Endodermal cell (in vitro differentiated cells): ENCODE data around the gene ADRM1. TPM values are rescaled to one million over a fixed set of nuclear protein-coding genes. Genes with fewer than 3 reads are reported as not detected.

ENCODE experiments used
- DNase-seq: peaks from one replicate; pipeline ENCODE4 v3.0.0-alpha.2; 2017
- H3K27ac ChIP-seq: 2 replicates; pipeline ENCODE4 v1.5.1; 2013; ENCODE audit warnings: mild to moderate bottlenecking, low read depth, low read length, moderate library complexity
- H3K27me3 ChIP-seq: 2 replicates; pipeline ENCODE4 v1.6.1; 2013; ENCODE audit warnings: mild to moderate bottlenecking, low read length, moderate library complexity; ENCODE audit not compliant: insufficient read depth, control insufficient read depth, poor library complexity, severe bottlenecking
- H3K36me3 ChIP-seq: 2 replicates; pipeline ENCODE4 v1.7.0; 2013; ENCODE audit warnings: mild to moderate bottlenecking, low read length, moderate library complexity; ENCODE audit not compliant: control insufficient read depth, insufficient read depth
- H3K4me1 ChIP-seq: one replicate; pipeline ENCODE4 v1.7.0; 2013; ENCODE audit warnings: low read length; ENCODE audit not compliant: control insufficient read depth, insufficient read depth
- H3K4me3 ChIP-seq: 2 replicates; pipeline ENCODE4 v1.5.1; 2013; ENCODE audit warnings: mild to moderate bottlenecking, low read length, moderate library complexity
- H3K9ac ChIP-seq: 2 replicates; pipeline ENCODE4 v1.6.1; 2013; ENCODE audit warnings: mild to moderate bottlenecking, low read length, moderate library complexity; ENCODE audit not compliant: poor library complexity, severe bottlenecking; ENCODE audit errors: extremely low read depth
- H3K9me3 ChIP-seq: 2 replicates; pipeline ENCODE4 v1.6.1; 2013; ENCODE audit warnings: mild to moderate bottlenecking, low read length, moderate library complexity; ENCODE audit not compliant: control insufficient read depth
- H3K27ac Mint-ChIP-seq: 2 replicates; pipeline ENCODE4 v1.8.0; 2020; ENCODE audit warnings: mixed read lengths
- H3K27me3 Mint-ChIP-seq: 2 replicates; pipeline ENCODE4 v1.8.0; 2021; ENCODE audit warnings: mild to moderate bottlenecking, mixed read lengths; ENCODE audit not compliant: insufficient read depth
- H3K36me3 Mint-ChIP-seq: 2 replicates; pipeline ENCODE4 v1.8.0; 2020; ENCODE audit warnings: low read depth, mixed read lengths
- H3K4me1 Mint-ChIP-seq: 2 replicates; pipeline ENCODE4 v1.8.0; 2020; ENCODE audit warnings: mixed read lengths
- H3K4me3 Mint-ChIP-seq: 2 replicates; pipeline ENCODE4 v1.8.0; 2020; ENCODE audit warnings: mild to moderate bottlenecking, moderate library complexity, mixed read lengths
- H3K9me3 Mint-ChIP-seq: 2 replicates; pipeline ENCODE4 v1.8.0; 2020; ENCODE audit warnings: mild to moderate bottlenecking, mixed read lengths
- CTCF ChIP-seq: fragments of 200-600 bp; sonication (generic); conservative IDR thresholded peaks from 2 replicates; pipeline ENCODE4 v1.5.0; 2021; ENCODE audit warnings: antibody characterized with exemption, mild to moderate bottlenecking
- WGBS, 2 experiments: methylation state at CpG; one replicate each; pipeline versions ENCODE4 v1.1.5 to v1.1.7; 2013; ENCODE audit warnings: missing lambda C conversion rate in 2 of 2, mixed read lengths in 1 of 2; ENCODE audit not compliant: insufficient coverage in 1 of 2, insufficient read length in 1 of 2; 5-methylcytosine and 5-hydroxymethylcytosine counted together
- total RNA-seq, 2 donors: library from RNA; stranded (reverse); fragmentation: NEBNext Ultra II Directional in 1 of 2; extraction: Animal tissue kit (Norgen Biotek cat#: 25700) in 1 of 2; gene quantifications; 2 replicates in 1 of 2; 3 replicates in 1 of 2; pipeline ENCODE4 v1.2.1, GENCODE V29; 2021

ADRM1 gene
- total RNA-seq, 2 donors from 2014 or later = 105 to 106 TPM

GRCh38 chr20:62334881-62335280 lies 32.1 kb downstream of the ADRM1 start:
- 94 to 97% methylated on average over 6 to 13 of the region's 13 CpGs for WGBS, 2 experiments
- H3K4me3 Mint-ChIP-seq = no peak overlapping the region

GRCh38 chr20:62335532-62335931 lies 32.7 kb downstream of the ADRM1 start:
- H3K9me3 Mint-ChIP-seq = no peaks in the 10 kb centered on the region
- Histone ChIP-seq H3K9me3 (no peaks in the 10 kb centered on the region), H3K4me1 (no peaks in the 10 kb centered on the region), H3K27ac (no peak overlapping the region), H3K27me3 (no peaks in the 10 kb centered on the region), H3K9ac (no peak overlapping the region), H3K4me3 (no peak overlapping the region), H3K36me3 (peaks cover 44% of the 10 kb centered on the region)
- no peaks in the 10 kb centered on the region for H3K27me3 Mint-ChIP-seq
- H3K4me1 Mint-ChIP-seq = no peaks in the 10 kb centered on the region
- WGBS, 2 experiments = 90% methylated on average over 6 of the region's 6 CpGs; no CpG with 5 or more reads in 1 of the 2 experiments
- no peak for DNase-seq
- TF ChIP-seq CTCF = no peak
- no peak overlapping the region for H3K27ac Mint-ChIP-seq
- no peak overlapping the region for H3K4me3 Mint-ChIP-seq
- H3K36me3 Mint-ChIP-seq = peaks cover 33% of the 10 kb centered on the region

More at GRCh38 chr20:62334881-62335280, 32.1 kb downstream of the ADRM1 start:
- Histone ChIP-seq H3K27me3 (no peaks in the 10 kb centered on the region), H3K4me3 (no peak overlapping the region), H3K36me3 (peaks cover 46% of the 10 kb centered on the region), H3K4me1 (no peaks in the 10 kb centered on the region), H3K9ac (no peak overlapping the region), H3K27ac (no peak overlapping the region), H3K9me3 (no peaks in the 10 kb centered on the region)
- TF ChIP-seq CTCF = no peak
- H3K27ac Mint-ChIP-seq = no peak overlapping the region
- DNase-seq = no peak
- H3K27me3 Mint-ChIP-seq = no peaks in the 10 kb centered on the region
- H3K4me1 Mint-ChIP-seq = no peaks in the 10 kb centered on the region
- H3K9me3 Mint-ChIP-seq = no peaks in the 10 kb centered on the region
- H3K36me3 Mint-ChIP-seq = peaks cover 33% of the 10 kb centered on the region

GRCh38 chr20:62336329-62336728 lies 33.5 kb downstream of the ADRM1 start:
- H3K9me3 Mint-ChIP-seq = no peaks in the 10 kb centered on the region
- Histone ChIP-seq H3K36me3 (peaks cover 49% of the 10 kb centered on the region), H3K27me3 (no peaks in the 10 kb centered on the region), H3K27ac (no peak overlapping the region), H3K9ac (no peak overlapping the region), H3K4me1 (no peaks in the 10 kb centered on the region), H3K4me3 (no peak overlapping the region), H3K9me3 (no peaks in the 10 kb centered on the region)
- WGBS, 2 experiments = 93 to 96% methylated on average over 3 to 11 of the region's 11 CpGs
- H3K36me3 Mint-ChIP-seq = peaks cover 37% of the 10 kb centered on the region
- no peak overlapping the region for H3K4me3 Mint-ChIP-seq
- H3K27me3 Mint-ChIP-seq = no peaks in the 10 kb centered on the region
- no peak for DNase-seq
- H3K27ac Mint-ChIP-seq = no peak overlapping the region
- H3K4me1 Mint-ChIP-seq = no peaks in the 10 kb centered on the region
- TF ChIP-seq CTCF = no peak
